ENCODE results near the gene CAMTA1.

DNA sequence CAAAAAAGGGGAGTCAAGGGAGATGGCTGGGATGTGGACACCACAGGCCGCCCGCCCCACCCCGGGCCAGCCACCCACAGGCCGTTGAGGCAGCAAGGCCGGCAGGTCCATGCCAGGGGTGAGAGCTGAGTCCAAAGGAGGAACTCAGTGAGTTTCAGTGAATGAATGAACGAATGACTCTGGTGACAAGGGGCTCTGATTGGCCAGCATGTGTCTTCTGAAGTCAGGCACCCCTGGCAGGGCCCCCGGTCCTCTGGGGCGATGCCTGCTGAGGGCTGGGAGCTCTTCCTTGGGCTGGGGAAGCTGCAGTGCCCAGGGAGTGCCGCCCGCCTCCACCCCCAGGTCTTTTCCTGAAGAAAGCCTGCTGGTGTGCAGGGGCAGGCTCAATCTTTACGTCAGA, 749.8 kb downstream of the CAMTA1 start:
- TF ChIP-seq POLR2A (IDR thresholded peaks at IDR 0.05; ENCODE audit: low read length) (no peak), GATA1 (IDR thresholded peaks at IDR 0.05; ENCODE audit: low read depth, low read length) (no peak)

Data from erythroblast (primary cell).